Spleen (tissue), 7 donors: Measurements from ENCODE around the gene MBD5.

Source experiments
- POLR2A ChIP-seq, 3 donors: fragments of 450-650 bp; IDR thresholded peaks; one replicate each; pipeline ENCODE4 v1.5.1; 2017; ENCODE audit warnings: antibody characterized with exemption in 3 of 3, mild to moderate bottlenecking in 1 of 3
- POLR2AphosphoS5 ChIP-seq, 3 donors: sonication (generic); formaldehyde crosslinking; IDR thresholded peaks; one replicate each; pipeline ENCODE4 v1.5.1; 2017; ENCODE audit warnings: antibody characterized with exemption in 3 of 3
- TF ChIP-seq, protein P1 (sequence below), 11 experiments: fragments of 200-600 bp in 7 of 11; fragments of 450-650 bp in 4 of 11; sonication (generic) in 4 of 11; IDR thresholded peaks in 8 of 11; conservative IDR thresholded peaks in 3 of 11; 1 replicate in 7 of 11; 2 replicates in 4 of 11; pipeline versions ENCODE4 v1.4.0 to v1.8.0; 2016 to 2021; ENCODE audit warnings: antibody characterized with exemption in 11 of 11, inconsistent platforms in 4 of 11, mild to moderate bottlenecking in 1 of 11
- donor health status: DM: no; HTN: no; CAD: no; lungs with moderate emphysema.
- donor health status: DM: no; HTN: no; CAD: no.
- donor health status: DM: no; HTN: no; CAD: no.

DNA sequence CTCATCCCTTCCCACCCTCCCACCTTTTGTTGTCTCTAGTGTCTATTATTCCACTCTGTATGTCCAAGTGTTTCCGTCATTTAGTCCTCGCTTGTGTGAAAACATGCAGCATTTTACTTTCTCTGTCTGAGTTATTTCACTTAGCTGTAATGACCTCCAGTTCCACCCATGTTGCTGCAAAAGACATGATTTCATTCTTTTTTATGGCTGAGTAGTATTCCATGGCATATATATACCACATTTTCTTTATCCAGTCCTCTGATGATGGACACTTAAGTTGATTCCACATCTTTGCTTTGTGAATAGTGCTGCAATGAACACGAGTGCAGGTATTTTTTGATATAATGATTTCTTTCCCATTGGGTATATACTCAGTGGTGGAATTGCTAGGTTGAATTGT, 296.7 kb downstream of the MBD5 start:
- no peak for TF ChIP-seq POLR2A (IDR thresholded peaks at IDR 0.05)
- TF ChIP-seq, protein P1, sequence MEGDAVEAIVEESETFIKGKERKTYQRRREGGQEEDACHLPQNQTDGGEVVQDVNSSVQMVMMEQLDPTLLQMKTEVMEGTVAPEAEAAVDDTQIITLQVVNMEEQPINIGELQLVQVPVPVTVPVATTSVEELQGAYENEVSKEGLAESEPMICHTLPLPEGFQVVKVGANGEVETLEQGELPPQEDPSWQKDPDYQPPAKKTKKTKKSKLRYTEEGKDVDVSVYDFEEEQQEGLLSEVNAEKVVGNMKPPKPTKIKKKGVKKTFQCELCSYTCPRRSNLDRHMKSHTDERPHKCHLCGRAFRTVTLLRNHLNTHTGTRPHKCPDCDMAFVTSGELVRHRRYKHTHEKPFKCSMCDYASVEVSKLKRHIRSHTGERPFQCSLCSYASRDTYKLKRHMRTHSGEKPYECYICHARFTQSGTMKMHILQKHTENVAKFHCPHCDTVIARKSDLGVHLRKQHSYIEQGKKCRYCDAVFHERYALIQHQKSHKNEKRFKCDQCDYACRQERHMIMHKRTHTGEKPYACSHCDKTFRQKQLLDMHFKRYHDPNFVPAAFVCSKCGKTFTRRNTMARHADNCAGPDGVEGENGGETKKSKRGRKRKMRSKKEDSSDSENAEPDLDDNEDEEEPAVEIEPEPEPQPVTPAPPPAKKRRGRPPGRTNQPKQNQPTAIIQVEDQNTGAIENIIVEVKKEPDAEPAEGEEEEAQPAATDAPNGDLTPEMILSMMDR (IDR thresholded peaks at IDR 0.05 in 8 of 11, conservative IDR thresholded peaks at IDR 0.05 in 3 of 11), result no peak
- no peak for TF ChIP-seq POLR2AphosphoS5 (IDR thresholded peaks at IDR 0.05)
